Measurements from ENCODE around the gene SHISA5.

SHISA5 gene

GRCh38 chr3:48456456-48456855 lies 47.5 kb downstream of the SHISA5 start:
- no peak for DNase-seq

GRCh38 chr3:48451270-48451669 lies 52.7 kb downstream of the SHISA5 start:
- DNase-seq: no peak

GRCh38 chr3:48446425-48447193 lies 57.4 kb downstream of the SHISA5 start, which contains the start of gene ATRIP:
ATRIP (plus strand) TSS chr3:48446737; CDS start chr3:48446846, 109 bp downstream.
- DNase-seq: peak; percentile 95

- no peak for DNase-seq
Observed at GRCh38 chr3:48446043-48446424, 57.9 kb downstream of the SHISA5 start.

GRCh38 chr3:48445277-48445882 lies 58.6 kb downstream of the SHISA5 start:
- DNase-seq: no peak

- no peak for DNase-seq
Observed at GRCh38 chr3:48441940-48442339, 62.0 kb downstream of the SHISA5 start.

- peak; percentile 35 for DNase-seq
Observed at GRCh38 chr3:48440590-48440958, 63.4 kb downstream of the SHISA5 start.

- DNase-seq: peak; percentile 99
Observed at GRCh38 chr3:48439820-48440589, 64.0 kb downstream of the SHISA5 start, which contains the start of the genes CCDC51 and TMA7. CCDC51 (minus strand) TSS chr3:48440119; CDS start chr3:48435128, 4,991 bp downstream. TMA7 (plus strand) TSS chr3:48440257; CDS start chr3:48440297, 40 bp downstream.

GRCh38 chr3:48437812-48438211 lies 66.2 kb downstream of the SHISA5 start:
- no peak for DNase-seq

GRCh38 chr3:48436855-48437254 lies 67.1 kb downstream of the SHISA5 start:
- no peak for DNase-seq

- DNase-seq: no peak
Observed at GRCh38 chr3:48436477-48436787, 67.5 kb downstream of the SHISA5 start.

GRCh38 chr3:48435774-48436476 lies 68.0 kb downstream of the SHISA5 start:
- peak; percentile 91 for DNase-seq

- DNase-seq: no peak
Observed at GRCh38 chr3:48435223-48435595, 68.8 kb downstream of the SHISA5 start.

GRCh38 chr3:48434591-48435222 lies 69.3 kb downstream of the SHISA5 start:
- peak; percentile 52 for DNase-seq

GRCh38 chr3:48433472-48434118 lies 70.4 kb downstream of the SHISA5 start:
- DNase-seq: no peak

GRCh38 chr3:48432411-48433371 lies 71.3 kb downstream of the SHISA5 start:
- DNase-seq: peak; percentile 45

- no peak for DNase-seq
Observed at GRCh38 chr3:48431224-48432029, 72.5 kb downstream of the SHISA5 start.

GRCh38 chr3:48430708-48431101 lies 73.3 kb downstream of the SHISA5 start:
- no peak for DNase-seq

- DNase-seq: peak; percentile 48
Observed at GRCh38 chr3:48429960-48430707, 73.8 kb downstream of the SHISA5 start, which contains the start of gene PLXNB1. PLXNB1 (minus strand) TSS chr3:48430086; CDS start chr3:48424611, 5,475 bp downstream.
